Activated CD4-positive, alpha-beta T cell treated with anti-CD3 and anti-CD28 coated beads for 48 hours (primary cell): ENCODE data around the gene CENPT.
A peak's percentile ranks its signal among the peaks of the same experiment; 100 is the strongest.

Experiments
- DNase-seq: peaks from one replicate; pipeline ENCODE4 v3.0.0-alpha.2; 2020

CENPT gene

GRCh38 chr16:67806428-67807147 lies 40.9 kb downstream of the CENPT start, which contains the start of the genes RANBP10 and TSNAXIP1:
Gene RANBP10, minus strand, starts transcription at chr16:67806560. Its CDS starts 24 bp downstream, at chr16:67806536.
Gene TSNAXIP1, plus strand, starts transcription at chr16:67806889. Its CDS starts 261 bp downstream, at chr16:67807150.
- DNase-seq, result peak; percentile 97

GRCh38 chr16:67805718-67806427 lies 41.6 kb downstream of the CENPT start:
- DNase-seq, result no peak

GRCh38 chr16:67804853-67805542 lies 42.5 kb downstream of the CENPT start:
- DNase-seq, result no peak

- DNase-seq, result peak; percentile 17
Observed at GRCh38 chr16:67803894-67804293, 43.6 kb downstream of the CENPT start.

- peak; percentile 27 for DNase-seq
Observed at GRCh38 chr16:67801883-67802282, 45.6 kb downstream of the CENPT start.

- no peak for DNase-seq
Observed at GRCh38 chr16:67801241-67801640, 46.3 kb downstream of the CENPT start.

GRCh38 chr16:67800338-67800926 lies 47.1 kb downstream of the CENPT start:
- no peak for DNase-seq

GRCh38 chr16:67796099-67796718 lies 51.3 kb downstream of the CENPT start:
- DNase-seq, result no peak

- no peak for DNase-seq
Observed at GRCh38 chr16:67790071-67790470, 57.4 kb downstream of the CENPT start.

- no peak for DNase-seq
Observed at GRCh38 chr16:67786491-67786890, 61.0 kb downstream of the CENPT start.

- DNase-seq, result no peak
Observed at GRCh38 chr16:67783353-67783725, 64.2 kb downstream of the CENPT start.

- DNase-seq, result no peak
Observed at GRCh38 chr16:67782567-67783352, 64.7 kb downstream of the CENPT start.

GRCh38 chr16:67781565-67781921 lies 66.0 kb downstream of the CENPT start:
- peak; percentile 11 for DNase-seq

- DNase-seq, result no peak
Observed at GRCh38 chr16:67780847-67781564, 66.5 kb downstream of the CENPT start.

- DNase-seq, result no peak
Observed at GRCh38 chr16:67779256-67780014, 68.1 kb downstream of the CENPT start.
